GM18868 (cell line): ENCODE data around the gene CALCB.
"Not testable (repeated sequence)": the region's sequence is repeated elsewhere in the genome, so short reads cannot be mapped to it uniquely, and the experiment has no call there.

ENCODE experiments used
- ATAC-seq: cut with Tn5 transposase; IDR thresholded peaks from one replicate; pipeline ENCODE4 v1.9.1; 2021; ENCODE audit warnings: mild to moderate bottlenecking, moderate library complexity; ENCODE audit not compliant: unreplicated experiment

The CALCB gene

GRCh38 chr11:15073361-15074205, at the start of gene CALCB:
CALCB (plus strand) TSS chr11:15073593; CDS start chr11:15074719, 1,126 bp downstream.
- ATAC-seq = no peak

- ATAC-seq = no peak
Measured at GRCh38 chr11:15027011-15027410, 46.4 kb upstream of the CALCB start.

- ATAC-seq = no peak
Measured at GRCh38 chr11:15027956-15028355, 45.4 kb upstream of the CALCB start.

- no peak for ATAC-seq
Measured at GRCh38 chr11:15028379-15028778, 45.0 kb upstream of the CALCB start.

GRCh38 chr11:15031945-15032344, 41.4 kb upstream of the CALCB start:
- ATAC-seq = not testable (repeated sequence)

- no peak for ATAC-seq
Measured at GRCh38 chr11:15034687-15035267, 38.6 kb upstream of the CALCB start.

GRCh38 chr11:15035283-15035682, 38.1 kb upstream of the CALCB start:
- ATAC-seq = no peak

GRCh38 chr11:15038963-15039362, 34.4 kb upstream of the CALCB start:
- no peak for ATAC-seq

GRCh38 chr11:15045209-15045608, 28.2 kb upstream of the CALCB start:
- no peak for ATAC-seq

- ATAC-seq = no peak
Measured at GRCh38 chr11:15045891-15046290, 27.5 kb upstream of the CALCB start.

GRCh38 chr11:15046673-15047072, 26.7 kb upstream of the CALCB start:
- ATAC-seq = not testable (repeated sequence)

- no peak for ATAC-seq
Measured at GRCh38 chr11:15048616-15049015, 24.8 kb upstream of the CALCB start.

GRCh38 chr11:15053191-15053685, 20.2 kb upstream of the CALCB start:
- no peak for ATAC-seq

- ATAC-seq = no peak
Measured at GRCh38 chr11:15055620-15056356, 17.6 kb upstream of the CALCB start.

GRCh38 chr11:15057329-15057728, 16.1 kb upstream of the CALCB start:
- no peak for ATAC-seq

- no peak for ATAC-seq
Measured at GRCh38 chr11:15059132-15059915, 14.1 kb upstream of the CALCB start.

GRCh38 chr11:15062599-15062998, 10.8 kb upstream of the CALCB start:
- ATAC-seq = no peak

GRCh38 chr11:15069751-15070150, 3.6 kb upstream of the CALCB start:
- not testable (repeated sequence) for ATAC-seq

GRCh38 chr11:15071556-15072255, 1.7 kb upstream of the CALCB start:
- no peak for ATAC-seq

- ATAC-seq = no peak
Measured at GRCh38 chr11:15072551-15073143, 746 bp upstream of the CALCB start.
